ENCODE measurements around the gene ARHGEF7.

Gene ARHGEF7

DNA sequence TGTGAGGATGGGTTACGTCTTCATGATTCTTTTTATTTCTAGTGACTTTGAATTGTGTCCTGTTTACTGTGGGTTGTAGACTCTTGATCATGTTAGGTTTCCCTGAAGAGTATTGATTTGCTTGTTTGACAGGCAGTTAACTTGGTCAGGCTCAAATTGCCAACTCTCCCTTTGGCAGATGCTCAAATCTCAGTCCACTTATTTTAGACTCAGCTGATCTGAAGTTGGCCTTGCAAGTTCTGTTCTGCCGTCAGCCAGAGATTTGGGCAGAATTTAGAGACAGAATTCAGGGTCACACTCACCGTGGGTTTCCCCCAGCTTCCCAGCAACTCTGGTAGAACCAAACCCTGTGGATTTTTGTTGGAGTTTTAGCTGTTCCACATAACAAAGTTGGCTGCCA lies 133.7 kb downstream of the ARHGEF7 start:
- no peak overlapping the region for H3K9ac ChIP-seq (ENCODE audit: low read length)
- H3F3A ChIP-seq (ENCODE audit: insufficient read depth) = no peaks in the 10 kb centered on the region
- no peak overlapping the region for H3K4me2 ChIP-seq (ENCODE audit: low read depth, low read length, poor library complexity, severe bottlenecking)
- no peaks in the 10 kb centered on the region for H3K9me3 ChIP-seq (ENCODE audit: insufficient read depth, low read length)
- H3K27ac ChIP-seq (ENCODE audit: low read depth, low read length) = no peak overlapping the region
- H4K20me1 ChIP-seq (ENCODE audit: low read depth, low read length) = no peaks in the 10 kb centered on the region
- H3K9me2 ChIP-seq (replicated peaks; ENCODE audit: insufficient read depth, low read length) = no peaks in the 10 kb centered on the region
- H2AFZ ChIP-seq (ENCODE audit: low read depth, low read length, severe bottlenecking) = no peak overlapping the region
- no peaks in the 10 kb centered on the region for H3K79me2 ChIP-seq (ENCODE audit: insufficient read depth, low read length)
- TF ChIP-seq, protein P1, sequence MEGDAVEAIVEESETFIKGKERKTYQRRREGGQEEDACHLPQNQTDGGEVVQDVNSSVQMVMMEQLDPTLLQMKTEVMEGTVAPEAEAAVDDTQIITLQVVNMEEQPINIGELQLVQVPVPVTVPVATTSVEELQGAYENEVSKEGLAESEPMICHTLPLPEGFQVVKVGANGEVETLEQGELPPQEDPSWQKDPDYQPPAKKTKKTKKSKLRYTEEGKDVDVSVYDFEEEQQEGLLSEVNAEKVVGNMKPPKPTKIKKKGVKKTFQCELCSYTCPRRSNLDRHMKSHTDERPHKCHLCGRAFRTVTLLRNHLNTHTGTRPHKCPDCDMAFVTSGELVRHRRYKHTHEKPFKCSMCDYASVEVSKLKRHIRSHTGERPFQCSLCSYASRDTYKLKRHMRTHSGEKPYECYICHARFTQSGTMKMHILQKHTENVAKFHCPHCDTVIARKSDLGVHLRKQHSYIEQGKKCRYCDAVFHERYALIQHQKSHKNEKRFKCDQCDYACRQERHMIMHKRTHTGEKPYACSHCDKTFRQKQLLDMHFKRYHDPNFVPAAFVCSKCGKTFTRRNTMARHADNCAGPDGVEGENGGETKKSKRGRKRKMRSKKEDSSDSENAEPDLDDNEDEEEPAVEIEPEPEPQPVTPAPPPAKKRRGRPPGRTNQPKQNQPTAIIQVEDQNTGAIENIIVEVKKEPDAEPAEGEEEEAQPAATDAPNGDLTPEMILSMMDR (IDR thresholded peaks at IDR 0.05; ENCODE audit: insufficient read depth, low read length, poor library complexity, severe bottlenecking) = no peak
- no peak for TF ChIP-seq EZH2phosphoT487 (conservative IDR thresholded peaks at IDR 0.05; ENCODE audit: low read length)
- H3K27me3 ChIP-seq (ENCODE audit: low read length) = no peaks in the 10 kb centered on the region
- no peak overlapping the region for H3K4me3 ChIP-seq (ENCODE audit: insufficient read depth, low read length, poor library complexity, severe bottlenecking)
- peaks cover 10% of the 10 kb centered on the region; the same call in 1 of the 2 replicates for H3K36me3 ChIP-seq (ENCODE audit: low read length)

DNA sequence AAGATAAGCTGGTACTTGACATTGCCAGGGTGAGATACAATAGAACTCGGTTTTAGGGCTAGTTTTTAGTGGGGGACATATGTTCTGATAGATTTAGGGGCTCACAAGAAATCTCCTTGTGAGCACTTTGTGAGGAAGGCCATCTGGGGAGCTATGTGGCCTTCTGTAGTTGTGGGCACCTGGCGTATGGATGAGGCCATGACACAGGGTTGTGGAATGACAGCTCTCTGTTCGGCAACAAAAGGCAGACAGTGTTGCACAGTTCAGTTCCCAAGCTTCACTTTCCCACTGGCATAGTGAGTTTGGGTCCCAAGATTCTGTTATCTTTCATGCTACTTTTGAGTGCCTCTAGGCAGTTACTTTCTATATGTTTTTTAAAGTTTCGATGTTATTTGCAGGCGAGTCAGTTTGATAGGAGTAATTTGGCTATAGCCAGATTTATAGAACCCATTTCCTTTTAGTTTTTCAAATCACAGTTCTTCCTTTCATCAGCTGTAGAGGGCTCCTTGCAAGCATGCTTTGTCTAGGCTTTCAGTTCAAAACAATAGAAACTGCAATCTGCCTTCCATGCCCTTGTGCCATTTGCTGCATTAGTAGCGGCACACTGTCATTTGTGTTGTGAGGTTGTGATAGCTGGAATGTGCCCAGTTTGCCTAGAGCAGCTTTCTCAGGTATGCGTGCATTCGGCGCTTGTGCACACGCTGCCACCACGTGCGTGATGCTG lies 134.7 kb downstream of the ARHGEF7 start:
- Histone ChIP-seq H3K4me3 (ENCODE audit: insufficient read depth, low read length, poor library complexity, severe bottlenecking) (no peak overlapping the region), H3K27me3 (ENCODE audit: low read length) (no peaks in the 10 kb centered on the region), H4K20me1 (ENCODE audit: low read depth, low read length) (no peaks in the 10 kb centered on the region), H3K9me3 (ENCODE audit: insufficient read depth, low read length) (no peaks in the 10 kb centered on the region), H3K4me2 (ENCODE audit: low read depth, low read length, poor library complexity, severe bottlenecking) (no peak overlapping the region), H3F3A (ENCODE audit: insufficient read depth) (no peaks in the 10 kb centered on the region), H3K9me2 (replicated peaks; ENCODE audit: insufficient read depth, low read length) (no peaks in the 10 kb centered on the region), H3K9ac (ENCODE audit: low read length) (no peak overlapping the region), H3K27ac (ENCODE audit: low read depth, low read length) (no peak overlapping the region), H3K36me3 (ENCODE audit: low read length) (0 out of 2 replicates have a peak, but pooled peaks cover 5% of the 10 kb centered on the region), H3K79me2 (ENCODE audit: insufficient read depth, low read length) (no peaks in the 10 kb centered on the region), H2AFZ (ENCODE audit: low read depth, low read length, severe bottlenecking) (no peak overlapping the region)
- TF ChIP-seq, protein P1 (IDR thresholded peaks at IDR 0.05; ENCODE audit: insufficient read depth, low read length, poor library complexity, severe bottlenecking) = no peak
- no peak for TF ChIP-seq EZH2phosphoT487 (conservative IDR thresholded peaks at IDR 0.05; ENCODE audit: low read length)

DNA sequence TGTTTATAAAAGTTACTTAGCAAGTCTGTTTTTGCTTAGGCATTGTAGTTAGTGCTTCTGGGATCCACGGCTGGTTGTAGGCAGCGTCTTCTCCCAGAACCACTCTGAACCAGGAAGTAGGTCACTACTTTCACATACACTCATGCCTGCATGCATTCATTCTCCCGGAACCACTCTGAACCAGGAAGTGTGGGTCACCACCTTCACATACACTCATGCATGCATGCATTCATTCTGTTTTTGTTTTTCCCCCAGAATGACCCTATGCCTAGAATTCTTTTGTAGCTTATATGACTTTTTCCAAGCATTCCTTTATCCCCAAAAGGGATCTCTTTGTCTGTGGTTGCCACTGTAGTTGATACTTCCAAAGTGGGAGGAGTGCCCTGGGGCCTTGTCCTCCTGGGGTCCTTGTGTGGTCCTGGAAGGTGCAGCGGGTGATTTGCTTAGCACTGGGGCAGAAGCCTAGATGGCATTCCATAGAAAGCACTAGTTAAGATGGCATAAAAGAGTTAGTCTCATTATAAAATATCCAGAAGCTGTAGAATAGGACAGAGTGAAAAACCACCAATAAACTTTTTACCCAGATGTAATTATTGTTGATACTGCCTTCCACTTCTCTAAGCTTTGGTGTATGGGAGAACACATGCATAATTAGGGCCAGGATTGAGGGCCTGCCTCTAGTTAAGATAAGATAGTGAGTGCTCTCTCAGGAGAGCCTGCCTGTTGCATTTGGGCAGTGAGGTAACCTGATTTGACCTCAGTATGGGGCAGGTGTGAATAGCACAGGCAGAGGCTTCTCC lies 136.7 kb downstream of the ARHGEF7 start:
- no peaks in the 10 kb centered on the region for H3F3A ChIP-seq (ENCODE audit: insufficient read depth)
- H3K27me3 ChIP-seq (ENCODE audit: low read length) = no peaks in the 10 kb centered on the region
- H4K20me1 ChIP-seq (ENCODE audit: low read depth, low read length) = no peaks in the 10 kb centered on the region
- H2AFZ ChIP-seq (ENCODE audit: low read depth, low read length, severe bottlenecking) = no peak overlapping the region
- H3K36me3 ChIP-seq (ENCODE audit: low read length) = 0 out of 2 replicates have a peak, but pooled peaks cover 5% of the 10 kb centered on the region
- H3K27ac ChIP-seq (ENCODE audit: low read depth, low read length) = no peak overlapping the region
- H3K79me2 ChIP-seq (ENCODE audit: insufficient read depth, low read length) = no peaks in the 10 kb centered on the region
- TF ChIP-seq EZH2phosphoT487 (conservative IDR thresholded peaks at IDR 0.05; ENCODE audit: low read length) = no peak
- TF ChIP-seq, protein P1 (IDR thresholded peaks at IDR 0.05; ENCODE audit: insufficient read depth, low read length, poor library complexity, severe bottlenecking) = no peak
- no peak overlapping the region for H3K4me3 ChIP-seq (ENCODE audit: insufficient read depth, low read length, poor library complexity, severe bottlenecking)
- H3K9ac ChIP-seq (ENCODE audit: low read length) = no peak overlapping the region
- no peak overlapping the region for H3K4me2 ChIP-seq (ENCODE audit: low read depth, low read length, poor library complexity, severe bottlenecking)
- H3K9me3 ChIP-seq (ENCODE audit: insufficient read depth, low read length) = no peaks in the 10 kb centered on the region
- no peaks in the 10 kb centered on the region for H3K9me2 ChIP-seq (replicated peaks; ENCODE audit: insufficient read depth, low read length)

Measured in SU-DHL-6 (cell line).